B cell (primary cell): Measurements from ENCODE around the gene STX8. TPM values are rescaled to one million over a fixed set of nuclear protein-coding genes. Genes with fewer than 3 reads are reported as not detected.

Experiments used
- ATAC-seq: fragments of 200-7000 bp; cut with Tn5 transposase; one replicate; pipeline ENCODE4 v1.10.0; 2021; ENCODE audit warnings: low read depth, mild to moderate bottlenecking, moderate number of reproducible peaks, moderate library complexity
- CTCF ChIA-PET: fragments of 350-600 bp; sonication (Branson Sonifier 250); formaldehyde crosslinking; loops from one replicate; lab custom pipeline; 2021; ENCODE audit warnings: antibody characterized with exemption, inconsistent platforms; lab: Charles Lee
- POLR2A ChIA-PET: fragments of 350-600 bp; sonication (Branson Sonifier 250); formaldehyde crosslinking; loops from one replicate; lab custom pipeline; 2021; ENCODE audit warnings: antibody characterized with exemption; lab: Charles Lee
- DNase-seq: peaks from one replicate; pipeline ENCODE4 v3.0.0; 2013
- H2AFZ ChIP-seq: 2 replicates; pipeline ENCODE4 v1.6.1; 2012; ENCODE audit warnings: mild to moderate bottlenecking, low read depth, low read length; ENCODE audit not compliant: insufficient read depth, poor library complexity, severe bottlenecking
- H3K27ac ChIP-seq, 2 donors: 1 replicate in 1 of 2; 2 replicates in 1 of 2; pipeline ENCODE4 v1.5.1; 2012 to 2013; ENCODE audit warnings: low read length in 2 of 2, mild to moderate bottlenecking in 2 of 2, moderate library complexity in 1 of 2
- H3K27me3 ChIP-seq, 4 experiments: fragments of 200-600 bp in 1 of 4; sonication (generic) in 1 of 4; replicated peaks in 1 of 4; 1 replicate in 2 of 4; 2 replicates in 2 of 4; pipeline versions ENCODE4 v1.6.1 to v1.7.0; 2013 to 2016; ENCODE audit warnings: low read length in 3 of 4, mild to moderate bottlenecking in 2 of 4, mixed read lengths in 1 of 4, moderate library complexity in 1 of 4; ENCODE audit not compliant: insufficient read depth in 4 of 4, control insufficient read depth in 3 of 4; ENCODE audit errors: control extremely low read depth in 1 of 4
- H3K36me3 ChIP-seq, 2 experiments: replicated peaks in 1 of 2; 1 replicate in 1 of 2; 2 replicates in 1 of 2; pipeline versions ENCODE4 v1.6.1 to v1.7.1; 2013; ENCODE audit warnings: low read length in 1 of 2; ENCODE audit not compliant: insufficient read depth in 2 of 2, control insufficient read depth in 1 of 2; ENCODE audit errors: control extremely low read depth in 1 of 2, extremely low read depth in 1 of 2
- H3K4me1 ChIP-seq, 2 donors: fragments of 200-600 bp in 1 of 2; sonication (generic) in 1 of 2; 1 replicate in 1 of 2; 2 replicates in 1 of 2; pipeline versions ENCODE4 v1.5.1 to v1.6.1; 2013 to 2017; ENCODE audit warnings: low read length in 2 of 2; ENCODE audit not compliant: control insufficient read depth in 2 of 2, insufficient read depth in 2 of 2
- H3K4me2 ChIP-seq: replicated peaks from 2 replicates; pipeline ENCODE3; 2012; ENCODE audit warnings: mild to moderate bottlenecking, low read depth, low read length; ENCODE audit not compliant: poor library complexity, severe bottlenecking
- H3K4me3 ChIP-seq, 5 experiments: fragments of 200-600 bp in 1 of 5; sonication (generic) in 1 of 5; 1 replicate in 3 of 5; 2 replicates in 2 of 5; pipeline versions ENCODE4 v1.5.1 to v1.7.0; 2011 to 2016; ENCODE audit warnings: low read length in 4 of 5, mild to moderate bottlenecking in 4 of 5, low read depth in 2 of 5, control low read depth in 1 of 5, moderate library complexity in 1 of 5; ENCODE audit not compliant: insufficient read depth in 1 of 5; ENCODE audit errors: control extremely low read depth in 1 of 5, extremely low read depth in 1 of 5
- H3K79me2 ChIP-seq: fragments of 200-600 bp; sonication (generic); one replicate; pipeline ENCODE4 v1.6.0; 2016; ENCODE audit warnings: low read length; ENCODE audit not compliant: control insufficient read depth, insufficient read depth
- H3K9ac ChIP-seq: fragments of 200-600 bp; sonication (generic); 2 replicates; pipeline ENCODE4 v1.6.1; 2017; ENCODE audit warnings: mild to moderate bottlenecking, low read length, moderate library complexity
- H3K9me3 ChIP-seq, 3 donors: one replicate each; pipeline versions ENCODE4 v1.6.1 to v1.7.1; 2013; ENCODE audit warnings: low read length in 2 of 3; ENCODE audit not compliant: control insufficient read depth in 2 of 3, insufficient read depth in 1 of 3; ENCODE audit errors: control extremely low read depth in 1 of 3
- H4K20me1 ChIP-seq: 2 replicates; pipeline ENCODE4 v1.6.0; 2012; ENCODE audit warnings: mild to moderate bottlenecking, low read length; ENCODE audit not compliant: insufficient read depth, control insufficient read depth, poor library complexity, severe bottlenecking
- H3K27ac Mint-ChIP-seq: one replicate; pipeline ENCODE4 v1.8.0; 2021; ENCODE audit warnings: mixed read lengths
- H3K27me3 Mint-ChIP-seq: one replicate; pipeline ENCODE4 v1.8.0; 2021; ENCODE audit warnings: mixed read lengths
- H3K4me1 Mint-ChIP-seq: one replicate; pipeline ENCODE4 v1.8.0; 2021; ENCODE audit warnings: mixed read lengths
- H3K4me3 Mint-ChIP-seq: one replicate; pipeline ENCODE4 v1.8.0; 2021; ENCODE audit warnings: mixed read lengths
- H3K9me3 Mint-ChIP-seq: one replicate; pipeline ENCODE4 v1.8.0; 2022; ENCODE audit warnings: mixed read lengths; ENCODE audit not compliant: insufficient read depth
- CTCF ChIP-seq: fragments of 200-600 bp; IDR thresholded peaks from one replicate; pipeline ENCODE4 v1.8.0; 2022; ENCODE audit warnings: antibody characterized with exemption, mild to moderate bottlenecking
- EZH2 ChIP-seq: IDR thresholded peaks from 2 replicates; pipeline ENCODE4 v1.6.1; 2012; ENCODE audit warnings: borderline replicate concordance, low read depth, mild to moderate bottlenecking, moderate library complexity, low read length; ENCODE audit not compliant: insufficient read depth, poor library complexity, severe bottlenecking
- WGBS: methylation state at CpG from one replicate; pipeline ENCODE4 v1.1.5; 2013; ENCODE audit warnings: missing lambda C conversion rate; ENCODE audit not compliant: insufficient coverage; 5-methylcytosine and 5-hydroxymethylcytosine counted together
- intact Hi-C: fragments of 100-400 bp; cut with micrococcal nuclease; formaldehyde crosslinking; loops from one replicate; pipeline ENCODE4 v1.10.0; 2022
- polyA plus RNA-seq: library from polyadenylated mRNA; depleted of rRNA; stranded (reverse); fragments of >200 nt; gene quantifications from 2 replicates; pipeline ENCODE4 v1.2.3, GENCODE V29; 2012
- total RNA-seq, 2 donors: library from RNA; stranded (reverse); fragments of 120-200 nt in 1 of 2; gene quantifications; 1 replicate in 1 of 2; 2 replicates in 1 of 2; pipeline versions ENCODE4 v1.2.3 to v1.2.4, GENCODE V29; 2013 to 2022

Gene STX8
- total and polyA plus RNA-seq, 2 donors (not counting 1 experiment from before 2014, with no cell fraction given) = 35.8 to 61.5 TPM

GRCh38 chr17:9439851-9440250 lies 135.8 kb downstream of the STX8 start:
- TF ChIP-seq CTCF (no peak), EZH2 (no peak)
- Mint-ChIP-seq H3K4me3 (no peak overlapping the region), H3K27ac (no peak overlapping the region), H3K9me3 (no peaks in the 10 kb centered on the region), H3K27me3 (no peaks in the 10 kb centered on the region), H3K4me1 (peaks cover 3% of the 10 kb centered on the region)
- ChIA-PET CTCF (no interaction called here), POLR2A (no interaction called here)
- Histone ChIP-seq H3K27me3 (no peaks in the 10 kb centered on the region), H3K4me3 (no peak overlapping the region), H3K9me3 (no peaks in the 10 kb centered on the region), H3K27ac (no peak overlapping the region), H3K9ac (no peak overlapping the region), H4K20me1 (no peaks in the 10 kb centered on the region), H2AFZ (no peak overlapping the region), H3K4me2 (no peak overlapping the region), H3K79me2 (no peaks in the 10 kb centered on the region), H3K36me3 (peaks cover 1 to 3% of the 10 kb centered on the region in 2 experiments), H3K4me1 (peaks cover 0 to 2% of the 10 kb centered on the region in 2 donors)
- intact Hi-C loops = no loop called here
- no peak for DNase-seq
- no peak for ATAC-seq
- WGBS = no CpG with 5 or more reads among the region's 3 CpGs

GRCh38 chr17:9436630-9437029 lies 139.0 kb downstream of the STX8 start:
- H3K27me3 ChIP-seq = no peaks in the 10 kb centered on the region
- no peak overlapping the region for H3K4me2 ChIP-seq
- intact Hi-C loops = no loop called here
- H3K9me3 ChIP-seq = no peaks in the 10 kb centered on the region
- no CpG with 5 or more reads among the region's 1 CpG for WGBS
- ChIA-PET POLR2A (no interaction called here), CTCF (no interaction called here)
- no peak overlapping the region for H3K27ac Mint-ChIP-seq
- no peaks in the 10 kb centered on the region for H3K27me3 Mint-ChIP-seq
- H3K4me3 Mint-ChIP-seq = no peak overlapping the region
- H3K36me3 ChIP-seq = peaks cover 1 to 3% of the 10 kb centered on the region in 2 experiments
- TF ChIP-seq EZH2 (no peak), CTCF (no peak)
- no peak overlapping the region for H3K4me3 ChIP-seq
- H3K4me1 Mint-ChIP-seq = peaks cover 23% of the 10 kb centered on the region
- no peak overlapping the region for H3K9ac ChIP-seq
- peaks cover 3 to 15% of the 10 kb centered on the region in 2 donors for H3K4me1 ChIP-seq
- H3K79me2 ChIP-seq = no peaks in the 10 kb centered on the region
- no peaks in the 10 kb centered on the region for H4K20me1 ChIP-seq
- H3K27ac ChIP-seq = no peak overlapping the region
- ATAC-seq (no peak), DNase-seq (no peak)
- H2AFZ ChIP-seq = no peak overlapping the region
- no peaks in the 10 kb centered on the region for H3K9me3 Mint-ChIP-seq
